ENCODE measurements around the gene PRKG2. TPM values are rescaled to one million over a fixed set of nuclear protein-coding genes. Genes with fewer than 3 reads are reported as not detected.

Gene PRKG2
- total RNA-seq, 1 donor from 2014 or later, result 0.10 TPM

- H3K9me3 Mint-ChIP-seq, result no peaks in the 10 kb centered on the region
- no peak overlapping the region for H3K4me3 Mint-ChIP-seq
- no peaks in the 10 kb centered on the region for H3K4me1 Mint-ChIP-seq (ENCODE audit: low read depth)
- peaks cover 8% of the 10 kb centered on the region for H3K27me3 Mint-ChIP-seq (ENCODE audit: insufficient read depth)
- intact Hi-C loops (cut with micrococcal nuclease), result no loop called here
- no peak for DNase-seq (ENCODE audit: low spot score)
- no peak overlapping the region for H3K27ac Mint-ChIP-seq
- no peaks in the 10 kb centered on the region for H3K36me3 Mint-ChIP-seq (ENCODE audit: low read depth)
Observed at GRCh38 chr4:81207828-81208227, 7.2 kb downstream of the PRKG2 start.

GRCh38 chr4:81205302-81205701 lies 9.7 kb downstream of the PRKG2 start:
- H3K27me3 Mint-ChIP-seq (ENCODE audit: insufficient read depth), result peaks cover 2% of the 10 kb centered on the region
- H3K36me3 Mint-ChIP-seq (ENCODE audit: low read depth), result no peaks in the 10 kb centered on the region
- intact Hi-C loops (cut with micrococcal nuclease), result no loop called here
- H3K27ac Mint-ChIP-seq, result no peak overlapping the region
- H3K4me3 Mint-ChIP-seq, result no peak overlapping the region
- no peaks in the 10 kb centered on the region for H3K9me3 Mint-ChIP-seq
- no peak for DNase-seq (ENCODE audit: low spot score)
- H3K4me1 Mint-ChIP-seq (ENCODE audit: low read depth), result no peaks in the 10 kb centered on the region

- H3K9me3 Mint-ChIP-seq, result no peaks in the 10 kb centered on the region
- H3K36me3 Mint-ChIP-seq (ENCODE audit: low read depth), result no peaks in the 10 kb centered on the region
- DNase-seq (ENCODE audit: low spot score), result no peak
- intact Hi-C loops (cut with micrococcal nuclease), result no loop called here
- no peak overlapping the region for H3K27ac Mint-ChIP-seq
- H3K27me3 Mint-ChIP-seq (ENCODE audit: insufficient read depth), result no peaks in the 10 kb centered on the region
- H3K4me1 Mint-ChIP-seq (ENCODE audit: low read depth), result no peaks in the 10 kb centered on the region
- no peak overlapping the region for H3K4me3 Mint-ChIP-seq
Observed at GRCh38 chr4:81204571-81204970, 10.5 kb downstream of the PRKG2 start.

- Mint-ChIP-seq H3K4me1 (ENCODE audit: low read depth) (no peaks in the 10 kb centered on the region), H3K27ac (no peak overlapping the region), H3K4me3 (no peak overlapping the region), H3K36me3 (ENCODE audit: low read depth) (no peaks in the 10 kb centered on the region), H3K9me3 (no peaks in the 10 kb centered on the region), H3K27me3 (ENCODE audit: insufficient read depth) (no peaks in the 10 kb centered on the region)
- intact Hi-C loops (cut with micrococcal nuclease), result no loop called here
- no peak for DNase-seq (ENCODE audit: low spot score)
Observed at GRCh38 chr4:81199831-81200230, 15.2 kb downstream of the PRKG2 start.

GRCh38 chr4:81198609-81199008 lies 16.4 kb downstream of the PRKG2 start:
- no peaks in the 10 kb centered on the region for H3K9me3 Mint-ChIP-seq
- no peak overlapping the region for H3K4me3 Mint-ChIP-seq
- no peaks in the 10 kb centered on the region for H3K27me3 Mint-ChIP-seq (ENCODE audit: insufficient read depth)
- H3K36me3 Mint-ChIP-seq (ENCODE audit: low read depth), result no peaks in the 10 kb centered on the region
- no peak overlapping the region for H3K27ac Mint-ChIP-seq
- no peaks in the 10 kb centered on the region for H3K4me1 Mint-ChIP-seq (ENCODE audit: low read depth)
- intact Hi-C loops (cut with micrococcal nuclease), result no loop called here
- no peak for DNase-seq (ENCODE audit: low spot score)

GRCh38 chr4:81197864-81198524 lies 17.0 kb downstream of the PRKG2 start:
- Mint-ChIP-seq H3K27ac (no peak overlapping the region), H3K27me3 (ENCODE audit: insufficient read depth) (no peaks in the 10 kb centered on the region), H3K4me3 (no peak overlapping the region), H3K9me3 (no peaks in the 10 kb centered on the region), H3K36me3 (ENCODE audit: low read depth) (no peaks in the 10 kb centered on the region), H3K4me1 (ENCODE audit: low read depth) (no peaks in the 10 kb centered on the region)
- intact Hi-C loops (cut with micrococcal nuclease), result no loop called here
- no peak for DNase-seq (ENCODE audit: low spot score)

GRCh38 chr4:81196126-81196650 lies 18.8 kb downstream of the PRKG2 start:
- DNase-seq (ENCODE audit: low spot score), result no peak
- Mint-ChIP-seq H3K9me3 (no peaks in the 10 kb centered on the region), H3K27ac (no peak overlapping the region), H3K4me3 (no peak overlapping the region), H3K36me3 (ENCODE audit: low read depth) (no peaks in the 10 kb centered on the region), H3K27me3 (ENCODE audit: insufficient read depth) (no peaks in the 10 kb centered on the region), H3K4me1 (ENCODE audit: low read depth) (no peaks in the 10 kb centered on the region)
- intact Hi-C loops (cut with micrococcal nuclease), result no loop called here

GRCh38 chr4:81195475-81195874 lies 19.5 kb downstream of the PRKG2 start:
- Mint-ChIP-seq H3K4me3 (no peak overlapping the region), H3K27ac (no peak overlapping the region), H3K36me3 (ENCODE audit: low read depth) (no peaks in the 10 kb centered on the region), H3K4me1 (ENCODE audit: low read depth) (no peaks in the 10 kb centered on the region), H3K27me3 (ENCODE audit: insufficient read depth) (no peaks in the 10 kb centered on the region), H3K9me3 (no peaks in the 10 kb centered on the region)
- no peak for DNase-seq (ENCODE audit: low spot score)
- intact Hi-C loops (cut with micrococcal nuclease), result no loop called here

GRCh38 chr4:81194286-81194685 lies 20.7 kb downstream of the PRKG2 start:
- Mint-ChIP-seq H3K4me3 (no peak overlapping the region), H3K9me3 (no peaks in the 10 kb centered on the region), H3K27ac (no peak overlapping the region), H3K27me3 (ENCODE audit: insufficient read depth) (no peaks in the 10 kb centered on the region), H3K36me3 (ENCODE audit: low read depth) (no peaks in the 10 kb centered on the region), H3K4me1 (ENCODE audit: low read depth) (no peaks in the 10 kb centered on the region)
- intact Hi-C loops (cut with micrococcal nuclease), result no loop called here
- no peak for DNase-seq (ENCODE audit: low spot score)

GRCh38 chr4:81180916-81181315 lies 34.1 kb downstream of the PRKG2 start:
- Mint-ChIP-seq H3K9me3 (no peaks in the 10 kb centered on the region), H3K27ac (no peak overlapping the region), H3K4me3 (no peak overlapping the region), H3K27me3 (ENCODE audit: insufficient read depth) (no peaks in the 10 kb centered on the region), H3K36me3 (ENCODE audit: low read depth) (no peaks in the 10 kb centered on the region), H3K4me1 (ENCODE audit: low read depth) (no peaks in the 10 kb centered on the region)
- no peak for DNase-seq (ENCODE audit: low spot score)
- intact Hi-C loops (cut with micrococcal nuclease), result no loop called here

- no peak for DNase-seq (ENCODE audit: low spot score)
- H3K36me3 Mint-ChIP-seq (ENCODE audit: low read depth), result no peaks in the 10 kb centered on the region
- H3K9me3 Mint-ChIP-seq, result no peaks in the 10 kb centered on the region
- intact Hi-C loops (cut with micrococcal nuclease), result no loop called here
- no peak overlapping the region for H3K27ac Mint-ChIP-seq
- no peaks in the 10 kb centered on the region for H3K4me1 Mint-ChIP-seq (ENCODE audit: low read depth)
- H3K27me3 Mint-ChIP-seq (ENCODE audit: insufficient read depth), result peaks cover 4% of the 10 kb centered on the region
- no peak overlapping the region for H3K4me3 Mint-ChIP-seq
Observed at GRCh38 chr4:81179326-81179725, 35.7 kb downstream of the PRKG2 start.

GRCh38 chr4:81173213-81173612 lies 41.8 kb downstream of the PRKG2 start:
- peaks cover 8% of the 10 kb centered on the region for H3K27me3 Mint-ChIP-seq (ENCODE audit: insufficient read depth)
- intact Hi-C loops (cut with micrococcal nuclease), result no loop called here
- H3K9me3 Mint-ChIP-seq, result no peaks in the 10 kb centered on the region
- H3K36me3 Mint-ChIP-seq (ENCODE audit: low read depth), result no peaks in the 10 kb centered on the region
- no peak for DNase-seq (ENCODE audit: low spot score)
- H3K4me1 Mint-ChIP-seq (ENCODE audit: low read depth), result no peaks in the 10 kb centered on the region
- H3K4me3 Mint-ChIP-seq, result no peak overlapping the region
- H3K27ac Mint-ChIP-seq, result no peak overlapping the region

- Mint-ChIP-seq H3K4me3 (no peak overlapping the region), H3K36me3 (ENCODE audit: low read depth) (no peaks in the 10 kb centered on the region), H3K27me3 (ENCODE audit: insufficient read depth) (peaks cover 2% of the 10 kb centered on the region), H3K4me1 (ENCODE audit: low read depth) (no peaks in the 10 kb centered on the region), H3K27ac (no peak overlapping the region), H3K9me3 (no peaks in the 10 kb centered on the region)
- intact Hi-C loops (cut with micrococcal nuclease), result no loop called here
- DNase-seq (ENCODE audit: low spot score), result no peak
Observed at GRCh38 chr4:81166458-81167160, 48.4 kb downstream of the PRKG2 start.
